Skin of body (tissue), 2 donors: ENCODE data around the gene ZDHHC4. TPM values are rescaled to one million over a fixed set of nuclear protein-coding genes. Genes with fewer than 3 reads are reported as not detected.

ENCODE experiments used
- DNase-seq: peaks from one replicate; lab custom pipeline; 2025; lab: John Stamatoyannopoulos, UW
- total RNA-seq: library from RNA; depleted of rRNA; stranded (reverse); fragments of >200 nt; gene quantifications from one replicate; pipeline ENCODE4 v1.2.3, GENCODE V29; 2014

Gene ZDHHC4
- total RNA-seq, 1 donor from 2014 or later: 30.3 TPM

- DNase-seq: no peak
Measured at GRCh38 chr7:6606866-6607583, 29.8 kb downstream of the ZDHHC4 start.

DNA sequence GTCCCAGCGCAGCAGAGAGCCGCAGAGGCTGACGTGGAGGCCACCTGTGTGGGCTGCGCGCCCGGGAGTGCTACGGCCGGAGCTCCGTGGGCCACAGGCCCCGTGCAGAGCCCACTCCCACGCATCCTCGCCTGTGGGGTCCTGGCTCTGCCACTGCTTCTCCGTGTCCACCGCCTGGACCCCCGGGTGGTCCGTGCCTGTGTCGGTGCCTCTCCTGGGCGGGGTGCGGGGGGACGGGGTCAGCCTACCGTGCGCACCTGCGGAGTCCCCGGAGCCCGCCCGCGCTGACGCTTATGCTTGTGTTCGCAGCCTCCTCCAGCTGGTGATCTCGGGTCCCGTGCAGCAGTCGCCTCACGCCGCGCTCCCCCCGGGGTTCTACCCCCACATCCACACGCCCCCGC, 30.4 kb downstream of the ZDHHC4 start:
- no peak for DNase-seq

GRCh38 chr7:6608081-6608480, 30.8 kb downstream of the ZDHHC4 start:
- DNase-seq: no peak

- DNase-seq: no peak
Measured at GRCh38 chr7:6608794-6609193, 31.5 kb downstream of the ZDHHC4 start.

- no peak for DNase-seq
Measured at GRCh38 chr7:6612819-6613218, 35.6 kb downstream of the ZDHHC4 start.

GRCh38 chr7:6613706-6614105, 36.5 kb downstream of the ZDHHC4 start:
- DNase-seq: no peak

- DNase-seq: no peak
Measured at GRCh38 chr7:6614953-6615722, 37.9 kb downstream of the ZDHHC4 start, which contains the start of gene ZNF853. Gene ZNF853, plus strand, starts transcription at chr7:6615610. Its CDS starts 565 bp downstream, at chr7:6616175.

DNA sequence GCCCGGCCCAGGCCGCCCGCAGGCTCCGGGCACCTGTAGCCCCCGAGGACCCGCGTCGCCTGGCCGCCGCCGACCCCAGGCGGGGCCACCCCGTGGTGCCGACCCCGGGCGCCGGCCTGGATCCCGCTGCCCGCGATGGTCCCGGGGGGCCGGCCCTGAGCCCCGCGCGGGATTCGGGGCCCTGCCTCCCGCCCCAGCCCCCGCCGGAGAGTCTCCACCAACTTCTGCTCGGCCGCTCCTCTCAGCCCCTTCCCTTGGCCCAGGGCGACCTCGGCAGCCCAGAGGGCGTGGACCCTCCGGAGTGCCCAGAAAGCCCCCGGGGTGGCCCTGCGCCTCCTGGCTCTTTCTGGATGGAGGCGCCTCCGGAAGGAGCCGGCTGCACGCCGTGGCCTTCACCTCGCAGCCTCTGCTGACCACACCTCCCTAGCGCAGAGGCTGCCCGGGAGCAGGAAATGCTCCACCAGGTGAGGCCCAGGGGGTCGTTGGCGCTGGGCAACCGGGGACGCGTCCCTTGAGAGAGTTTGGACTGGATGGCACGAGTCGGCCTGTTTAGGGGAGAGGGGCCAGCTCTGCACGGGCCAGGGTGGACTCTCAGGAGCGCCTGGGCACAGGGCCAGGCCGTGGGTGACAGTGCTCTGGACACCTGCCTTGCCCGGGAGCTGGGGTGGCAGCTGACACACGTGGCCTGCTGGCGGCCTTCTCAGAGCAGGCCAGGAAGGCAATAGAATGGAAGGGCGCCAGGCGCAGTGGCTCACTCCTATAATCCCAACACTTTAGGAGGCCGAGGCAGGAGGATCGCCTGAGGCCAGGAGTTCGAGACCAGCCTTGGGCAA, 38.7 kb downstream of the ZDHHC4 start:
- DNase-seq: no peak

- DNase-seq: no peak
Measured at GRCh38 chr7:6616854-6617643, 39.8 kb downstream of the ZDHHC4 start.

GRCh38 chr7:6618621-6619020, 41.4 kb downstream of the ZDHHC4 start:
- DNase-seq: no peak

DNA sequence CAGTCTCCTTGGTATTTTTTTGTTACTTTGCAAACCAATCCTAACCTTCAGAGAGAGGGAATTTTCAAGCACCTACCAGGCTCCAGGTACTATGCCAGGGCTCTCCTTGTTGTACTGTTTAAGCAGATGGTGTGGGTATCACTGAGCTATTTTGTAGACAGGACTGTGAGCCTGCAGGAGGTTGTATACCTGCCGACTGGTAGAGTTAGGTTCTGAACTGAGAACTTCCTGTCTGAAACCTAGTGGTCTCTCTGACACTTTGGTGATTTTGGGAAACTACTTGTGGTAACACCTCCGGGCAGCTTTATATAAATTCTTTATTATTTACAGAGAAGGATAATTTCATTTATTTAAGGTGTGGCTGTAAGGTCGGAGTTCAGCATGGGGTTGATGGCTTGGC, 42.7 kb downstream of the ZDHHC4 start:
- DNase-seq: no peak

GRCh38 chr7:6621195-6622133, 44.2 kb downstream of the ZDHHC4 start:
- no peak for DNase-seq

- no peak for DNase-seq
Measured at GRCh38 chr7:6622134-6622710, 45.0 kb downstream of the ZDHHC4 start.

DNA sequence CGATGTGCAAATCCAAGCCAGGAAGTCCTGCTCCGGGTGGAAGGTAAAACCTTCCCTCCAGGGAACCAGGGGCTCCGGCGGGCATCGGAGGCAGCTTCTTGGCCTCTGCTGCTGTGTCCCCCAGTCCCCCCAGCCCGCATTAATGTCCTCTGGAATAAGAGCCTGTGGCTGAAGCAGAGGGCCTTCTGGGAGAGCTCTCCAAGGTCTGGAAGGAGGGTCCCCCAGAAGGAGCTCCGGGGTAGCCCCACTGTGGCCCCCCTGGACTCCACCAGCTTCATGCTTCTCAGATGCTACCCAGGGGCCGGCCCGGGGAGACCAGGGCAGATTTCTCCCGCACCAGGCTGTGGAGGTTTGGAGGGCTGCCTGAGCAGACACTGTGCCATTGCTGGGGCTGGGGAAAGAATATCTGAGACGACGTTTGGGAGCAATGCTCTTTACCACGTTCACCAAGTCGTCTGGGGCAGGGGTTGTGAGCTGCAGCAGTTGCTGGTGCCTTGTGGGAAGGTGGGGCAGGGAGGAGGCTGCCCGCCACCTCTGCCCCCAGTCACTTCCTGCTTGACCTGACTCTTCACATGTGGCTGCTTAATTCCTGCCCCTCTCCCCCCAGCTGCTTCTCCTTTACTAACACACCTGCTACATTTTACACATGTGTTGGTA, 46.5 kb downstream of the ZDHHC4 start:
- no peak for DNase-seq

DNA sequence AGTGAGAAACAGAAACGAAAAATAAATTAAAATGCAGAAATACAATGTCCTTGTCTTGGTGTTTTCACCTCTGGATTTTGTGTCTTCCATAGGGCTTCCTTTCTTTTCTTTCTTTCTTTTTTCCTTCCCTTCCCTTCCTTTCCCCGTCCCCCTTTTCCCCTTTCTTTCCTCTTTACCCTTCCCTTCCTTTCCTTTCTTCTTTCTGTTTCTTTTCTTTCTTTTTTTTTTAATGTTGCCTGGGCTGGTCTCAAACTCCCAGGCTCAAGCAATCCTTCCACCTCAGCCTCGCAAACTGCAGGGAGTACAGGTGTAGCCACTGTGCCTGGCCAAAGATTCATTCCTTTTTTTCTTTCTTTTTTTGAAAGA, 47.0 kb downstream of the ZDHHC4 start:
- no peak for DNase-seq

DNA sequence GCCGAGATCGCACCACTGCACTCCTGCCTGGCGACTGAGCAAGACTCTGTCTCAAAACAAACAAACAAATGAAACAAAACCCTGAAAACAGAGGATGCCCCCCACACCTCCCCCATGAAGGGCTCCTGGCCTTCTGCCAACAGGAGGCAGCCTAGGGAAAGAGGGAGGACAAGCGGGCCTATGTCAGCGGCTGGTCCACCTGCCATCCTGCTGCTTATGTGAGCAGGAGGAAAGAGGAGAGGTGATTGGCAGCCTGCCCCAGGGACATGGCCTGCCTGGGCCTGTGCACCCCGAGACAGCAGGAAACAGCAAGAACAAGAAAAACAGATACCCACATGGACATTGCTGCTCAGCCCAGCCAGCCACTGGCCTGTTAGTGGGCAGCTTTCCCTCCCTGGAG, 50.8 kb downstream of the ZDHHC4 start:
- DNase-seq: no peak

- DNase-seq: no peak
Measured at GRCh38 chr7:6630007-6630849, 53.0 kb downstream of the ZDHHC4 start.

GRCh38 chr7:6631605-6632004, 54.4 kb downstream of the ZDHHC4 start:
- no peak for DNase-seq
